GM12864 (cell line): ENCODE measurements around the gene MT1G.
"Not testable (repeated sequence)": the region's sequence is repeated elsewhere in the genome, so short reads cannot be mapped to it uniquely, and the experiment has no call there.

Experiments used
- DNase-seq: peaks from one replicate; pipeline ENCODE4 v3.0.0-alpha.2; 2011; ENCODE audit warnings: low read depth
- H3K4me3 ChIP-seq: 2 replicates; pipeline ENCODE4 v1.5.1; 2011; ENCODE audit warnings: mild to moderate bottlenecking, low read depth, low read length, control low read depth
- CTCF ChIP-seq: IDR thresholded peaks from 2 replicates; pipeline ENCODE4 v1.5.1; 2011; ENCODE audit warnings: low read depth, mild to moderate bottlenecking, moderate library complexity, low read length, control low read depth, inconsistent platforms; ENCODE audit errors: missing control alignments

Gene MT1G

GRCh38 chr16:56623637-56624036 is 44.2 kb downstream of the MT1G start:
- TF ChIP-seq CTCF = no peak

GRCh38 chr16:56623184-56623583 is 44.7 kb downstream of the MT1G start:
- H3K4me3 ChIP-seq, DNase-seq: not testable (repeated sequence)

More at GRCh38 chr16:56623637-56624036, 44.2 kb downstream of the MT1G start:
- no peak overlapping the region for H3K4me3 ChIP-seq
- DNase-seq = no peak

- not testable (repeated sequence) for H3K4me3 ChIP-seq, DNase-seq
These were observed 46.0 kb downstream of the MT1G start for GRCh38 chr16:56621665-56622445.

GRCh38 chr16:56620339-56620897 is 47.4 kb downstream of the MT1G start:
- H3K4me3 ChIP-seq = no peak overlapping the region
- no peak for TF ChIP-seq CTCF
- no peak for DNase-seq

- no peak overlapping the region for H3K4me3 ChIP-seq
- TF ChIP-seq CTCF = no peak
- DNase-seq = no peak
These were observed 49.7 kb downstream of the MT1G start for GRCh38 chr16:56618138-56618537.

GRCh38 chr16:56617212-56618085 is 50.4 kb downstream of the MT1G start:
- no peak for TF ChIP-seq CTCF
- peak overlapping the region; percentile 31 for H3K4me3 ChIP-seq
- no peak for DNase-seq
